ENCODE measurements around the gene LCN12.

Gene LCN12

DNA sequence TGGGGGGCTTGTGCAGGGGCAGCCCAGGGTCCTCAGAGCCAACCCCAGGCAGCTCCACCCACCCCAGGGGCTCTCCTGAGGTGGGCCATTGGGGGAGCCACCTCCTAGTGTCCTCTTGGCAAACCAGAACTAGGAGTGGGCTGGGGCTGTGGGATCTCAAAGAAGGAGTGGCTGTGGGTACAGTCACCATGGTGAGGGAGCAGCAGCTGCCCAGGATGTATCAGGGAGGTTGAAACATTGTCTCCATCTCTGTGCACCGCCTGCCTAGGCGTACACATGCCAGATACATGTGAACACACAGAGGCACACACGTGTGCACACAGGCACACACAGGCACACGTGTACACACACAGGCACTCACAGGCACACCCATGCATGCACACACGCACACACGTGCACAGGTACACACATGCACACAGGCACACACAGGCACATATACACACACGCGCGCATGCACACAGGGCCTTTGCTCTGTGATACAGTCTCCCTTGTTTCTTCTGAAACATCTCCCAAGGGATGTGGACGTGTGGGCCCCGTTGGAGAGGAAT, 10.7 kb downstream of the LCN12 start:
- TF ChIP-seq, protein P1, sequence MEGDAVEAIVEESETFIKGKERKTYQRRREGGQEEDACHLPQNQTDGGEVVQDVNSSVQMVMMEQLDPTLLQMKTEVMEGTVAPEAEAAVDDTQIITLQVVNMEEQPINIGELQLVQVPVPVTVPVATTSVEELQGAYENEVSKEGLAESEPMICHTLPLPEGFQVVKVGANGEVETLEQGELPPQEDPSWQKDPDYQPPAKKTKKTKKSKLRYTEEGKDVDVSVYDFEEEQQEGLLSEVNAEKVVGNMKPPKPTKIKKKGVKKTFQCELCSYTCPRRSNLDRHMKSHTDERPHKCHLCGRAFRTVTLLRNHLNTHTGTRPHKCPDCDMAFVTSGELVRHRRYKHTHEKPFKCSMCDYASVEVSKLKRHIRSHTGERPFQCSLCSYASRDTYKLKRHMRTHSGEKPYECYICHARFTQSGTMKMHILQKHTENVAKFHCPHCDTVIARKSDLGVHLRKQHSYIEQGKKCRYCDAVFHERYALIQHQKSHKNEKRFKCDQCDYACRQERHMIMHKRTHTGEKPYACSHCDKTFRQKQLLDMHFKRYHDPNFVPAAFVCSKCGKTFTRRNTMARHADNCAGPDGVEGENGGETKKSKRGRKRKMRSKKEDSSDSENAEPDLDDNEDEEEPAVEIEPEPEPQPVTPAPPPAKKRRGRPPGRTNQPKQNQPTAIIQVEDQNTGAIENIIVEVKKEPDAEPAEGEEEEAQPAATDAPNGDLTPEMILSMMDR (IDR thresholded peaks at IDR 0.05), result no peak
- H3K9me3 ChIP-seq (ENCODE audit: control insufficient read depth, low read length), result no peaks in the 10 kb centered on the region
- H3K4me3 ChIP-seq (ENCODE audit: low read depth, low read length), result no peak overlapping the region
- H3K4me2 ChIP-seq (ENCODE audit: low read length), result no peak overlapping the region
- H3K27ac ChIP-seq, result no peak overlapping the region
- H2AFZ ChIP-seq, result no peak overlapping the region
- H3K36me3 ChIP-seq (ENCODE audit: control insufficient read depth, insufficient read depth, low read length), result no peaks in the 10 kb centered on the region
- H3K4me1 ChIP-seq, result no peaks in the 10 kb centered on the region
- no peaks in the 10 kb centered on the region for H3K79me2 ChIP-seq
- H3K9ac ChIP-seq, result no peak overlapping the region
- H3K27me3 ChIP-seq (ENCODE audit: control insufficient read depth, insufficient read depth, low read length), result no peaks in the 10 kb centered on the region

DNA sequence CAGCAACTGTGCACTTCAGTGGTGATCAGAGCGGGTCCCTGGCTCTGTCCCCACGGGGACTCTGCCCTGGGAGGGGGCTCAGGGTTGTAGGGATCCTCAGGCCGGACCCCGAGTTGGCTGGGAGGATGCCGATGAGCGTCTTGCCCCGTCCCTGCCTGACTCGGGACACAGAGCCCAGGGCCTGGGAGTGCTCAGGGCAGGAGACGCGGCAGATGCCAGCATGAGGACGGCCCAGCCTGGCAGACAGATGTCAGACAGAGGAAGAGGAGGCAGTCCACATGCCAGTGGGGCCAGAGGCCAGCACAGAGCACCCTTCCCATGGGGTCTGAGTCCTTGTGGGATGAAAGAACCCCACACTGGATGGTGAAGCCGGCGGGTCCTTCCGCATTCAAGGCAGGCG, 11.3 kb downstream of the LCN12 start:
- no peaks in the 10 kb centered on the region for H3K9me3 ChIP-seq (ENCODE audit: control insufficient read depth, low read length)
- no peak overlapping the region for H3K4me3 ChIP-seq (ENCODE audit: low read depth, low read length)
- H2AFZ ChIP-seq, result no peak overlapping the region
- no peak overlapping the region for H3K9ac ChIP-seq
- H3K27me3 ChIP-seq (ENCODE audit: control insufficient read depth, insufficient read depth, low read length), result no peaks in the 10 kb centered on the region
- no peaks in the 10 kb centered on the region for H3K4me1 ChIP-seq
- H3K27ac ChIP-seq, result no peak overlapping the region
- H3K79me2 ChIP-seq, result no peaks in the 10 kb centered on the region
- no peak overlapping the region for H3K4me2 ChIP-seq (ENCODE audit: low read length)
- TF ChIP-seq, protein P1 (IDR thresholded peaks at IDR 0.05), result no peak
- no peaks in the 10 kb centered on the region for H3K36me3 ChIP-seq (ENCODE audit: control insufficient read depth, insufficient read depth, low read length)

DNA sequence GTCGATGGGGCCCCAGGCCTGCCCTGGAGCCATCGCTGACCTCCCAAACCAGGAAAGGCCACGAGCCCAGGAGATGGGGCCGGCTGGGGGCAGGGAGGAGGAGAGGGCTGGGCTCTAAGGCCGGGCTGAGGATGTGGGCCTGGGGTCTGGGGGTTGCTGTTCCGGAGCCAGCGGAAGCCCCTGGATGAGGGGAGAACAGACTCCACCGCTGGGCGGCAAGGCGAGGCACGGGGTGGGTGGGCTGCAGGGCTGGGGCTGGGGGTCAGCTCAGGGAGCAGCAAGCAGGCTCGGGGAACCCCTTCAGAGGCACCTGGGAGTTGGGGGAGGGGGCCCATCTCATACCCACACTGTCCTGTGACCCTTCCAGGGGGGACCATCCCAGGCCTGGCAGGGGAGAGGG, 11.7 kb downstream of the LCN12 start:
- Histone ChIP-seq H3K4me3 (ENCODE audit: low read depth, low read length) (no peak overlapping the region), H3K9me3 (ENCODE audit: control insufficient read depth, low read length) (no peaks in the 10 kb centered on the region), H2AFZ (no peak overlapping the region), H3K36me3 (ENCODE audit: control insufficient read depth, insufficient read depth, low read length) (no peaks in the 10 kb centered on the region), H3K27me3 (ENCODE audit: control insufficient read depth, insufficient read depth, low read length) (no peaks in the 10 kb centered on the region), H3K4me1 (no peaks in the 10 kb centered on the region), H3K4me2 (ENCODE audit: low read length) (no peak overlapping the region), H3K27ac (no peak overlapping the region), H3K79me2 (no peaks in the 10 kb centered on the region), H3K9ac (no peak overlapping the region)
- TF ChIP-seq, protein P1 (IDR thresholded peaks at IDR 0.05), result no peak

DNA sequence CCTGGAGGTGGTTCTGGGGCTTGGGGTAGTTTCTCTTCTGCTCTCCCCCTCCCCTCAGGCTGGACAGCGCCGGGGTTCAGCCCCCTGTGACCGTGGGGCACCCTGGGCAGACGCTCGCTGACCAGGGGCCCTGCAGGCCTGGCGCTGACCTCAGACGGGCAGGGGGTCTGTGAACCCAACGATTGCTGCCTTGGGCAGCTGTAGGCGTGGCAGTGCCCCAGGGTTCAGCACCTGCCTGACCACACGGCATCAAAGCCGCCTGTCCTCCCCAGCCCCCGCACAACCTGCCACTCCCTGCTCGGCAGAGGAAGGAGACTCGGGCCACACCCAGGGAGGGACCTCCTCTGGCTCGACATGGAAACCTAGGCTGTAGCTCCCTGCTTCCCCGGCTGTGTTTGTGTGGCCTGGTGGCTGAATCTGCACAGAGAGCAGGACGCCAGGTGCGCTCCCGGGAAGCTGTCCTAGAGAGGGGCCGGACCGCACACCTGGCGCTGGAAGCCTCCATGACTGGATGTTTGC, 12.2 kb downstream of the LCN12 start:
- Histone ChIP-seq H3K4me1 (no peaks in the 10 kb centered on the region), H3K9ac (no peak overlapping the region), H3K4me3 (ENCODE audit: low read depth, low read length) (no peak overlapping the region)

More for the DNA sequence above, 12.2 kb downstream of the LCN12 start:
- TF ChIP-seq, protein P1 (IDR thresholded peaks at IDR 0.05), result no peak
- H3K27ac ChIP-seq, result no peak overlapping the region
- no peak overlapping the region for H2AFZ ChIP-seq
- H3K4me2 ChIP-seq (ENCODE audit: low read length), result no peak overlapping the region
- H3K36me3 ChIP-seq (ENCODE audit: control insufficient read depth, insufficient read depth, low read length), result no peaks in the 10 kb centered on the region
- no peaks in the 10 kb centered on the region for H3K27me3 ChIP-seq (ENCODE audit: control insufficient read depth, insufficient read depth, low read length)
- H3K79me2 ChIP-seq, result no peaks in the 10 kb centered on the region
- H3K9me3 ChIP-seq (ENCODE audit: control insufficient read depth, low read length), result no peaks in the 10 kb centered on the region

Measured in parathyroid adenoma (tissue), 2 donors.